Kidney capillary endothelial cell (primary cell): ENCODE measurements around the gene SYT7.
"Not testable (repeated sequence)": the region's sequence is repeated elsewhere in the genome, so short reads cannot be mapped to it uniquely, and the experiment has no call there.

Experiments
- DNase-seq: peaks from one replicate; pipeline ENCODE4 v3.0.0-alpha.2; 2018; ENCODE audit warnings: low spot score

Gene SYT7, protein sequence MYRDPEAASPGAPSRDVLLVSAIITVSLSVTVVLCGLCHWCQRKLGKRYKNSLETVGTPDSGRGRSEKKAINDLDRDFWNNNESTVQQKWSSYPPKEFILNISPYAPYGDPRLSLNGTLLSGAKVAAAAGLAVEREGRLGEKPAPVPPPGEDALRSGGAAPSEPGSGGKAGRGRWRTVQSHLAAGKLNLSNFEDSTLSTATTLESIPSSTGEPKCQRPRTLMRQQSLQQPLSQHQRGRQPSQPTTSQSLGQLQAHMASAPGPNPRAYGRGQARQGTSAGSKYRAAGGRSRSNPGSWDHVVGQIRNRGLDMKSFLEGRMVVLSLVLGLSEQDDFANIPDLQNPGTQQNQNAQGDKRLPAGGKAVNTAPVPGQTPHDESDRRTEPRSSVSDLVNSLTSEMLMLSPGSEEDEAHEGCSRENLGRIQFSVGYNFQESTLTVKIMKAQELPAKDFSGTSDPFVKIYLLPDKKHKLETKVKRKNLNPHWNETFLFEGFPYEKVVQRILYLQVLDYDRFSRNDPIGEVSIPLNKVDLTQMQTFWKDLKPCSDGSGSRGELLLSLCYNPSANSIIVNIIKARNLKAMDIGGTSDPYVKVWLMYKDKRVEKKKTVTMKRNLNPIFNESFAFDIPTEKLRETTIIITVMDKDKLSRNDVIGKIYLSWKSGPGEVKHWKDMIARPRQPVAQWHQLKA

DNA sequence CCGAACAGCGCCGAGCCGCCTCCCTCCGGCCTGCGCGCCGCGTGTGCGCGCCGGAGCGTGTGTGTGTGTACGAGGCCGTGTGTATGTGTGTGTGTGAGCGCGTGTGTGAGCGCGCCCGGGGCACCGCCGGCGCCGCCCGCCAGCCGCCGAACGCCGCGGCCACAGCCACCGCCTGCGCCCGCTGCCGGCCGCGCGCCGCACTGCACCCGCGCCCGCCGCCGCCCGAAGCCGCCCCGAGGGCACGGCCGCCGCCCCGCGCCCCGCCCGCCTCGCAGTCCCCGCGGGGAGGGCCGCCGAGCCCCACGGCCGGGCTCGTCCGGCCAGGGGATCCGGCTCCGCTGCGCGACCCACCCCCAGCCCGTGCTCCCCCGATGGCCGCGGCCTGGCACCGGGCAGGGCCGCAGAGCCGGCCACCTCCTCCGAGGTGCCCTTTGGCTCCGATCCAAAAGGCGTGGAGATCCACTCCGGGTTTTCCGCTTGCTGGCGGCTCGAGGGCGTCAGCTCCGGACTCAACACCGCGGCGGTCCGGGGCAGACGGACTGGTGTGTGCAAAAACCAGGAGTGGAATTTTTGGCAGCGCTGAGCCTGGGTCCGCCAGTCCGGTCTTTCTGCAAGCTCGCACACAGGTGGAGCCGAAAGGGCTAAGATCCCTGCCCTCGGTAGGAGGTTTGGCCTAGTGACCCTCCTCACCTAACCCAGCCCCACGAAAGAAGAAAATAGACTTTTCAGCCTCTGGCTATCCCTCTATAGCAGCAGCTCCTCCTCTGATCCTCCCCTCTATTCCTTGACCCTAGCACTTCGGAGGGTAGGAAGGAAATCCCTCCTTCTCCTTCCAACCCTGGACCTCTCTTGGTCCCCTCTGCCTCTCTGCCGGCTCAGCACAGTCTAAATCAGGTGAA is at the start of gene SYT7:
Gene SYT7 (minus strand): TSS at position 47 of the 899 bp plus-strand sequence. CDS start 256 bp downstream, outside the sequence.
- DNase-seq = peak; percentile 91

DNA sequence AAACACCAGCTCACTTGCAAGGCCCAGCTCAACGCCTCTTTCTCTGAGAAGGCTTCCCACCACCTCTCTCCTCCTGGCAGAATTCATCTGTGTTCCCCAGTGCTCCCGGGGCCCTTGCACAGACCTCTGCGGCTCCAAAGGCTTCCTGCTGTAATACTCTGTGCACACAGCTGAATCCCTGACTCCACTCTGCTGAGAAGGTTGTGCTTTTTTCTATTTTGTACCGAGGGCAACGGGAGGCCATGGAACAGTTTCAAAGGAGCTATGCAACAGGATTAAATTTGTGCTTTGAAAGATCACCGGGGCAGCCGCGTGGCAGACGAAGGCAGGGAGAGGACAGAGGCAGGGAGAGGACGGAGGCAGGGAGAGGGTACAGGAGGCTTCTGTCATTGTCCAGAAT is 49.2 kb upstream of the SYT7 start:
- no peak for DNase-seq

DNA sequence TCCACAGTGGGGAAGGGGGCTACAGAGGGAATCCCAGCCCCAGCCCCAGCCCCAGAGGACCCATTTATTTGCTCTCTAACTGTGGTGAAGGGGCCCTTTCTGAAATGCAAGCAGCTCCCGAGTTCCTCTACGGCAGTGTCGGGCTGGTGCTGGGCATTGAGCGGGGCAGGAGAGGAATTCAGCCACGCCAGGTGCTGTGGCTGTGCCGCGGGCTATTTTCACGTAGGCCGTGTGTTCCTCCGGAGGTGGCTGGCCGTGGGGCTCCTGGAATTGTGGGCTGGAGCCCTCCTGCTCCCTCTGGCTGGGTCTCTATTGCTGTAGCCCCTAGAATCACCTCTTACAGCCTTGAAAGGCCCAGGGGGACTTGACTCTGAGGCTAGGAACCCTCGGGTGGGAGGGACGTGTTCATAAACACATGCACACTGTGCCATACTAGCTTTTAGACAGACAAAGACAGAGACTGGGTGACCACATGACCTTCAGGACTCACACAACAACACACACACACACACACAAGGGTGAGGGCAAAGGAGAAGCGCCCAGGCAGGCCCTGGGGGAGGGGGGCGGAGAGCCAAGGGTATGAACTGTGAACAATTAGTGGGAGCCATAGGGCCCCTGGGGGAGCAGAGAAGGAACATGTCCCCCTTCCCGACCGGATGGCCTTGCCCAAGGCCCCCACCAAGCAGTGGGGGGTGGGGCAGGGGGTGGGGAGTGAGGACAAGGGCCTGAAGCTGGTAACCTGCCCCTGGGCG is 48.4 kb upstream of the SYT7 start:
- no peak for DNase-seq

DNA sequence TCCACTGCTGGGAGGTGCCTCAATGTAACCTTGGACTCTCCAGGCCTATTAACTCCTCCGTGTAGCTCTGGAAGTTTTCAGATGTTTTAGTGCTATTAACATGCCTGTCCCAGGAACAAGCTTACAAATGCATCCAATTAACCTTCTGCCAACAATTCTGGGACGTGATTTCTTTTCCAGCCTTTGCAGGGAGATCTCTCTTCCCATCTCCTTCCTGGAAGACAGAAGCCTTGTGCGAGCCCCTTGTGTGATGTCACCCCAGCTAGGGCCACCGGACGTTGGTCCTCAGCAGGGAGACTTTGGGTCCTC is 47.7 kb upstream of the SYT7 start:
- DNase-seq = no peak

DNA sequence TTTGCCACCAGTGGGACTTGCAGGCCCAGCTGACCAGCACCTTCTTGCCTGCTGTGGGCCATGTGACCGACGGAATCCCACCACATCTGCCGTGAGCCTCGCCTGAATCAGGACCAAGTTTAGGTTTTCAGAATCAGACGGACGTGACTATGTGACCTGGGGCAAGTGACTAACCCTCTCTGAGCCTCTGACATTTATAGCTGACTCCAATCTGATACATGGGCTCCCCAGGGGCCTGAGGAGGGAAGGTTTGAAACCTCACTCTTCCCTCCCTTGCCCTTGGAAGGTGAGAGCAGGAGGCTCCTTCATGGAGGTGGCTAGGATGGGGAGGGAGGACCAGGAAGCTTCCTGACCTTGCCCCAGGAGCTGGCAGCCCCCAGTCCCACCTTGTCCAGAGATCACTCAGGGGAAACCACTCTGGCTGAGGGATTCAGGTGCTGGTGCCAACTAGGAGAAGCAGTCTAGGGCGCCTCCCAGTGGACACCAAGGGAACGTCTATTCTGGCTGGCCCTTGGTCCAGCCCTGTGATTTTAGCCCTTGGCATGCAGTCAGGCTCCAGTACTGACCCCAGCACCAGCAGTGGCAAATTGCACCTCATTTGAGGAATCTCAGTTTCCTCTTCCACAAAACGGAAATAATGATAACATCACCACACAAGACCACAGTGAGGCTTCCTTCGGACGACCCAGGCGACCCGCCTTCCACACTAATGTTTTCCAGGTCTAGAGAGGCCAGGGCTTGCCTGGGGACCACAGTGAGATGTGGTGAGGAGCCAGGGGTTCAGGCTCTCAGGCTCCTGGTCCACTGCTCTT is 47.2 kb upstream of the SYT7 start:
- peak; percentile 58 for DNase-seq

DNA sequence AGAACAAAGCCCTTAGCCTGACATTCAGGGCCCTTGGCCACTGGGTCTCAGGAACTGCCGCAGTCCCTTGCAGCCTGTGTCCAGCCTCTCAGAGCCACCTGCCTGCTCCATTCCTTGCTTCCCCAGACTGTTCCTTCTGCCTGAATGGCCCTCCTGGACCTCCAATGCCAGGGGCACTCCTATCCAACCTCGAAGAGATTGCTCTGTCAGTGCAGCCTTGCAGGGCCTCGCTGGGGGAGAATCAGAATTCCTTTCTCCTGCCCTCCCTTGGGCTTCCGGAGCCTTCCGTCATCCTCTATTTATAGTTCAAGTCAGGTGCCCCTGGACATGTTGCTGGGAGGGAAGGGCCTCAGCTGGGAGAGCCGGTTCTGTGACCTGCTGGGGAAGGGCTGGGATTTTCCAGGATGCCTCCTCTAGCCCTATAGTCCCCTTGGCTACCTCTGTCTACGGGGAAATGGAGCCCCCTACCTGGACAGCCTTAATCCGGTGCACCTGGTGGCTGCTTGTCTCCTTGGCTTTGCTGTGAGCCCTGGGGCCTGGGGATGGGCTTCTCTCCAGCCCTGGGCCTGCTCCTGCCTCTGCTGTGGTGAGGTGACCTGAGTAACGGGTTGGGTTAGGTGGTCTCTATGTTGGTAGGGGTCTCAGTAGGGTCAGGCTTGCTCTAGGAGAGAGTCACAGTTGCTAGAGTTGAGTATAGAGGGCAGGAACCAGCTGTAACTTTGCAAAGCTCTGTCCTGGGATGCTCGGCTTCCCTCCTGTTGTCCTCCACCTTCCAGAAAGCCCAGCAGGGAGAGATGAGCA is 45.9 kb upstream of the SYT7 start:
- DNase-seq = no peak

DNA sequence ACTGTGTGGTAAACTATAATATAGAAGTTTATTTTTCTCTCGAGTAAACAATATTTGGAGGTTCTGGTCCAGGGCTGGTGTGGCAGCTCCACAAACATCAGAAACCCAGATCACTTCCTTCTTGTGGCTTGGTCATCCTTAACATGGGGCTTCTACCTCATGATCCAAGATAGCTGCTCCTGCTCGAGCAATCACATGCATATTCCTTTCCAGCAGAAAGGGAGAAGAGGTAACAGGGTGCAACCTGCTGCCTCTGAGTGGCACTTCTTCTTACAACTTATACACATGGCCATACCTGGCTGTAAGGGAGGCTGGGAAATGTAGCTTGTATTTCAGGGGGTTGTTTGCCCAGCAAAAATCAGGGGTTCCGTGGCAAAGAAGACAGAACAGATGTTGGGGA is 44.6 kb upstream of the SYT7 start:
- DNase-seq = no peak

DNA sequence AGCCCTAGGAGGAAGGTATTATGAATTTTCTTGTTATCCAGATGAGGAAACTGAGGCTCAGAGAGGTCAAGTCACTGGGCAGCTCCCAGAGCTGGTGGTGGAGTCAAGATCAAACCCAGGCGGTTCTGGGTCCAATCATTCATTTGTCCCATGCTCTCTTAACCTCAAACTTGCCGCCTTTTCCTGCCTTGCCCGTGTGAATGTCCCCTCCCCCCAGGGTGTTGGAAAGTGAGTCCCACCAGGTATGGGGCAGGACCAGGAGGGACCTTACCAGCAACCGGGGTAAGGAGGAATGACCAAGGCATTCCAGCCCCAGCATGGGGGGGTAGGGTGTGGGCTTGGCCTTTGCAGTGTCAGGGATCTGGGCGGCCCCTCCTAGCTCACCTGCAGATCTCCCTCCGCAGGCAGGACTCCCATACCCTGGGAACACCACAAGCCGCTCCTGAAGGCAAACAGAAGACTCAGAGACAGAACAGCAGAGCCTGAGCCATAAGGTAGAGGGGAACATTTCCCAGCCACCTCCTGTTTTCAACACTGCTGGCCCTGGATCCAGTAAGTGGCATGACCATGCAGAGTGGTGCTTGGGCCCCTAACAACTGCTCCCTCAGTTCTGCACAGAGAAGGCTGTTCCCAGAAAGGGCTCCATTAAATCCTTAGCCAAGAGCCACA is 41.2 kb upstream of the SYT7 start:
- no peak for DNase-seq

DNA sequence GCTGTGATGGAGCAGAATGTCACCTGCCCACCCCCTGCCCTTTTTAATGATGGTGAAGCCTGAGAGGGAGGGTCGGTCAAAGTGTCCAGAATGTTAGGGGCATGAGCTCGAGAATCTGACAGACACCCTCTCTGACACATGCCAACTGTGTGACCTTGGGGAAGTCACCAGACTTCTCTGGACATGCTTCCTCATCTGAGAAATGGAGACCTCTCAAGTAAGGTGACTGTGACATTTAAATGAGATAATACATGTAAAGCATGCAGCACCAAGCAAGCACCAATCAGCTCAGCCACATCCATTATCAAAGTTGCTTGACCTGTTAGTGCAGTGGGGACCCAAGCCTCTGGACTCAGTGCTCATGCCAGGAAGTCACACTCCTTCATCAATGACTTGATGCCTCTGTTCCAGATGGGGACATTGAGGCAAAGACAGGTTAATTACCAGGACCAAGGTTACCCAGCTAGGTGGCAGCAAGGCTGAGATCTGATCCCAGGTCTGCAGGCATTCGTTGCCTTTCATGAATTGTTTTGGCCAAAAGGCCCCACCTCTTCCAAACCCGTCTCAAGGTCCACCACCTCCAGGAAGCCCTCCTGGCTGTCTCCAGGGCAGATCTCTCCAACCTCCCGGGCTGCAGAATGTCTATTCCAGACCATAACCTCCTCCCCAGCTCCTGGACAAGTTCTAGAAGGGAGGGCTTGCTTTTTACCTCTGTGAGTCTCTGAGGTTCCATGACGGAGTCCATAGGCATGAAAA is 38.8 kb upstream of the SYT7 start:
- DNase-seq = no peak

DNA sequence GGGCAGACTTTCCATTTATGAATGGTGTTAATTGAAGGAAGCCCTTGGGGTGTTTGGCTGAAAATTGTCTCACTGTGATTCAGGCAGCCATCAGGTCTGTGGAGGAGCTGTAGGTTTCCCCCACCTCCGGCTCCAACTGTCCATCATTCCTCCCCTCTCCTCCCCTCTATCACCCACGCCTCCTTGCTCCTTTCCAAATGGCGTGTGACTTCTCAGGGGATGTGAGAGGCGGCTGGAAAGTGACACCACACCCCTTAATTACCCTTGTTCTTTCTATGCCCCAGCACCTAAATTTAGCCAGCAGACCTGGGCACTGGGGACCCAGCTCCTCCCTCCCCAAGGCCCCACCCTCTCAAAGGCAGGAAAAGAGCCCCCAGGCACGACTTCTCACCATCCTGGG is 38.1 kb upstream of the SYT7 start:
- DNase-seq = no peak

DNA sequence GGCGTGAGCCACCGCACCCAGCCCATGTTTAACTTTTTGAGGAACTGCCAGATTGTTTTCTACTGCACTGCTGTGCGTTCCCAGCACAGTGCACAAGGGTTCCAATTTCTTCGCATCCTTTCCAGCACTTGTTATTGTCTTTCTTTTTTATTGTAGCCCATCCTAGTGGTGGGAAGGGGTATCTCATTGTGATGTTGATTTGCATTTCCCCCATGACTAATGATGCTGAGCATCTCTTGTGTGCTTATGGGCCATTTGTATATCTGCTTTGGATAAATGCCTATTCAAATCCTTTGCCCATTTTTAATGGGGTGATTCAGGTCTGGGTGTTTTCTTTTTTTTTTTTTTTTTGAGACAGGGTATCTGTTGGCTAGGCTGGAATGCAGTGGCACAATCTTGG is 36.6 kb upstream of the SYT7 start:
- no peak for DNase-seq

DNA sequence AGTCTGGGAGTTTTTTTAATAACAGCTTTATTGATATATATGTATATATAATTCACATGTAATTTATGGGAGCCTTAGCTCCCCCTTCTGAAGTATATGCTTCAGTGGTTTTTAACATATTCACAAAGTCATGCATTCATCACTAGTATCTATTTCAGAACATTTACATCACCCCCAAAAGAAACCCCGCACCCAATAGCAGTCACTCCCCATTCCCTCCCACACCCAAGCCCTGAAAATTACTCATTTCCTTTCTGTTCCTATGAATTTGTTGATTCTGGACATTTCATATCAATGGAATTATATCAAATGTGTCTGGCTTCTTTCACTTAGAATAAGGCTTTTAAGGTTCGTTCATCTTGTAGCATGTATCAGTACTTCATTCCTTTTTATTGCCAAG is 35.6 kb upstream of the SYT7 start:
- DNase-seq = peak; percentile 30

DNA sequence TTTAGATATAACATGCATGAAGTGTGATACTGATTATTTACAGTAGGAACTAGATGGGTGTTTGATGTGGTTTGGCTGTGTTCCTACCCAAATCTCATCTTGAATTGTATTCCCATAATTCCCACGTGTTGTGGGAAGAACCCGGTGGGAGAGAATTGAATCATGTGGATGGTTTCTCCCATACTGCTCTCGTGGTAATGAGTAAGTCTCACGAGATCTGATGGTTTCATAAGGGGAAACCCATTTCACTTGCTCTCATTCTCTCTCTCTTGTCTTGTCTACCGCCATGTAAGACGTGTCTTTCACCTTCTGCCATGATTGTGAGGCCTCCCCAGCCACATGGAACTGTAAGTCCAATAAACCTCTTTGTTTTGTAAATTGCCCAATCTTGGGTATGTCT is 33.9 kb upstream of the SYT7 start:
- not testable (repeated sequence) for DNase-seq

DNA sequence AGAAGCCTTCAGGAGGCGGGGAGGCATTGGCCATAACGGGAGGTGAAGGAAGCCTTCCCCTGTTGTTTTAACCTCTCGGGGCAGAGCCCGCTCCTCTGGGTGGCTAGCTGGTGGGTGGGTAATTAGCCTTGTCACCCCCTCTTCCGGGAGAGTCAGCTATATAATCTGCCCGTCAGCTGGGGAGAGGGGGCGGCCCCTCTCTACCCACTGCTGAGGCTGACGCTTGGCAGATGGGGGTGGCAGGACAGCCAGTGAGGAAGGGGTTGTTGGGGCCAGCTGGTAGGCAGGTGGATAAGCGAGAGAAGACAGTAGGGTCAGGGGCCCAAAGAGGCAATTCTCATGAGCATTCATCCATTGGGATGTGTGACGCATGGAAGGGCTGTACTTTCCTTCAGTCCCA is 33.0 kb upstream of the SYT7 start:
- no peak for DNase-seq

DNA sequence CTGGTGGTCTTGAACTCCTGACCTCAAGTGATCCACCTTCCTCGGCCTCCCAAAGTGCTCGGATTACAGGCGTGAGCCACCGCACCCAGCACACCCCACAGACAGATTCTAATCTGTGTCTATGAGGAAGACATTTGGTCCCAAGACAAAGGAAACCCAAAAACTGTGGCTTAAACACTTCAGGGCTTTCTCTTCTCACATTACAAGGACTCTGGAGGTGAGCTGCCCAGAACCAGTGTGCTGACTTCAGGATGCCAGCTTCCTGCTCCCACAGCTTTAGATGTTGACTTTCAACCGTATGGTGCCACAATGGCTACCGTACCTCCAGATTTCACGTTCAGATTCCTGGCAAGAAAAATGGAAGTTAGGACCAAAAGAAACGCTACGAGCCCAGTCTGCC is 32.2 kb upstream of the SYT7 start:
- DNase-seq = no peak

DNA sequence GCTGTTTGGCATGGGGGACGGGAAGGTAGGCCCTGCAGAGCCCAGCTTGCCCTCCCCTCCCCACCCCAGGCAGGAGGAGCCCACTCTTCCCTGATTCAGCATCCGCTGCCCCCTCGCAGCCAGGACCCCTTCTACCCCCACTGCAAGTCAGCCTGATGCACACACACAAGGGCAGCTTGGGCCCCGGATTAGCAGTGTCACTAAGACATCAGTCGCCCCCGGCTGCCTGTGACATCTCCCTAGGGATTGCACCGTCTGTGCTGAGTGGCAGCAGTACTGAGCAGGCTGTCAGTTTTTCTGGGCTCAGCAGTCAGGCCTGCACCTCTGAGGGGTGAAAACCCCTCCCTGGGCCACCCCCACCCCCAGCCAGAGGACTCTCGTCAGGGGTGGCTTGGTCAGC is 30.4 kb upstream of the SYT7 start:
- DNase-seq = no peak

DNA sequence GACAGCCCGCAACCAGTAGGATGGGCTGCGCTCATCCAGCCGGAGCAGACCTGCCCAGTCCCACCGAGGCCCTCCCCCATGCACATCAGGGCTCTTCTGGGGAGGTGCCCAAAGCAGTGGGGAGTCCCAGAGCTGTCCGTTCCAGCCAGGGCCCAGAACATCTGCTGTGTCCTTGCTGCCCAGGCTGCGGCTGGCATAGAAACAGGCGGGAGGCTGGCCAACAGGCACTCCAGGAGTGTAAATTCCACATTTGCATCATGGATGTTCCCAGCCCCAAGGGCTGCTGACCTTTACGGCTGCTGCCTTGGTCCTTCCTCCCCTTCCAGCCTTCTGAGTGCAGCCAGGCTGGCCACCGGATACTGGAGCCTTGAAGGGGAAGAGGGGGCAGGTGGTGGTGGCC is 30.0 kb upstream of the SYT7 start:
- no peak for DNase-seq

DNA sequence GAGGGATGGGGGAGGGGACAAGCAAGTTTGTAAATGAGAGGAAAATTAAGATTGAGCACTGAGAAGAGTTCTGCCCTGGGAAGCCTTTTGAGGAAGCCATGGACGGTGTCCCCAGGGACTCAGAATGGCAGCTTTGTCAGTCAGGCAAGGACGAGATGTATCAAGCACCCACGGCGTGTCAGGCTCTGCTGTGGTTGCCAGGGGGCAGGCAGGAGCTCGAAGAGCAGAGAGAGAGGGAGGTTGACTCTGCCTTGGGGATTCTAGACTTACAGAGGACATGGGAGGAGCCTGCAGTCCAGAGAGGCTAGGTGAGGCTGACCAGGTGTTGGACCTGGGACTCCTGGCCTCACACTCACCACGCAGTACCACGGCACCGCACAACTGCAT is 29.1 kb upstream of the SYT7 start:
- DNase-seq = no peak
